ENCODE data around the gene PPP2R5C.

Gene PPP2R5C

DNA sequence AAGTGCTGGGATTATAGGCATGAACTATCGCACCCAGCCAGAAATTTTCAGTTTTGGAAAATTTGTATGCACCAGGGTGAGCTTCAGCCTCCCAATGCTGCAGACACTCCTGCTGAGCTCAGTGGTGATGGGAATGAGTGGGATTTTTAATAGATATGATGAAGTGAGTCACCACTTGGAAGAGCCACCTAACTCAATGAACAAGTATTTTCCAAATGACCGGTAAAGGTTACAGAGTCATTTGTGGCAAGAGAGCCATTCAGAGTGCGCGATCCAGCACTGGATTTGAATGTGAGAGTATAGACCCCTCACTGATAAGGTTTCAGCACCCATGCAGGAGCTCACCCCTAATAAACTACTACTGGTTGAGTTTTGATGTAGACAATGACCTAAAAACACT lies 100.7 kb downstream of the PPP2R5C start:
- CTCF ChIA-PET: interaction anchor here (0.5 kb wide), 1 partner anchor 105 kb away, joined by 3 read pairs; no protein-coding TSS in a partner anchor
- Histone ChIP-seq H3K27ac (ENCODE audit: extremely low read depth, low read depth, low read length) (no peak overlapping the region), H3K36me3 (ENCODE audit: control insufficient read depth in 2 of 2, insufficient read depth in 1 of 2, low read length in 2 of 2) (peaks cover 4 to 29% of the 10 kb centered on the region in 2 experiments), H3K9me3 (ENCODE audit: control insufficient read depth, insufficient read depth, low read depth, low read length) (no peaks in the 10 kb centered on the region), H3K4me3 (ENCODE audit: low read depth, low read length) (no peak overlapping the region), H3K4me1 (ENCODE audit: control insufficient read depth, insufficient read depth, low read length) (peaks cover 7% of the 10 kb centered on the region; the same call in 1 of the 2 replicates)
- POLR2A ChIA-PET: no interaction called here
- TF ChIP-seq ZNF521 (tag by site-specific recombination; IDR thresholded peaks at IDR 0.05): no peak
- TF ChIP-seq ZNF121 (tag by site-specific recombination; IDR thresholded peaks at IDR 0.05): no peak
- no peak for TF ChIP-seq ZNF155 (tag by site-specific recombination; IDR thresholded peaks at IDR 0.05)
- TF ChIP-seq ZXDB (tag by site-specific recombination; IDR thresholded peaks at IDR 0.05): no peak
- TF ChIP-seq ZNF623 (tag by site-specific recombination; IDR thresholded peaks at IDR 0.05): no peak
- no peak for TF ChIP-seq ZNF221 (tag by site-specific recombination; IDR thresholded peaks at IDR 0.05; ENCODE audit: borderline replicate concordance)
- TF ChIP-seq ZSCAN18 (tag by site-specific recombination; IDR thresholded peaks at IDR 0.05): no peak
- TF ChIP-seq ZNF184 (tag by site-specific recombination; IDR thresholded peaks at IDR 0.05): no peak
- no peak for TF ChIP-seq SP2 (tag by site-specific recombination; IDR thresholded peaks at IDR 0.05)
- TF ChIP-seq PRDM2 (tag by site-specific recombination; IDR thresholded peaks at IDR 0.05; ENCODE audit: borderline replicate concordance): no peak
- TF ChIP-seq YY1 (tag by site-specific recombination; IDR thresholded peaks at IDR 0.05): no peak
- no peak for TF ChIP-seq ZNF157 (tag by site-specific recombination; IDR thresholded peaks at IDR 0.05)
- TF ChIP-seq ZSCAN23 (tag by site-specific recombination; IDR thresholded peaks at IDR 0.05): no peak
- TF ChIP-seq TSHZ1 (tag by site-specific recombination; IDR thresholded peaks at IDR 0.05; ENCODE audit: borderline replicate concordance): no peak
- TF ChIP-seq, protein P1, sequence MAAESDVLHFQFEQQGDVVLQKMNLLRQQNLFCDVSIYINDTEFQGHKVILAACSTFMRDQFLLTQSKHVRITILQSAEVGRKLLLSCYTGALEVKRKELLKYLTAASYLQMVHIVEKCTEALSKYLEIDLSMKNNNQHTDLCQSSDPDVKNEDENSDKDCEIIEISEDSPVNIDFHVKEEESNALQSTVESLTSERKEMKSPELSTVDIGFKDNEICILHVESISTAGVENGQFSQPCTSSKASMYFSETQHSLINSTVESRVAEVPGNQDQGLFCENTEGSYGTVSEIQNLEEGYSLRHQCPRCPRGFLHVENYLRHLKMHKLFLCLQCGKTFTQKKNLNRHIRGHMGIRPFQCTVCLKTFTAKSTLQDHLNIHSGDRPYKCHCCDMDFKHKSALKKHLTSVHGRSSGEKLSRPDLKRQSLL (tag by site-specific recombination; IDR thresholded peaks at IDR 0.05): no peak
- TF ChIP-seq ZNF37A (tag by site-specific recombination; IDR thresholded peaks at IDR 0.05): no peak
- TF ChIP-seq ZNF529 (tag by site-specific recombination; IDR thresholded peaks at IDR 0.05; ENCODE audit: insufficient replicate concordance): no peak

Measured in HEK293 (cell line).